ENCODE measurements around the gene TMEM87B.

TMEM87B gene

GRCh38 chr2:112153501-112153900 lies 98.4 kb downstream of the TMEM87B start:
- H3K27ac ChIP-seq (ENCODE audit: low read depth, low read length, poor library complexity, severe bottlenecking), result no peak overlapping the region
- no peaks in the 10 kb centered on the region for H3F3A ChIP-seq (ENCODE audit: insufficient read depth, low read length)
- TF ChIP-seq CTCF (IDR thresholded peaks at IDR 0.05; ENCODE audit: low read length), result no peak
- TF ChIP-seq EZH2 (IDR thresholded peaks at IDR 0.05; ENCODE audit: borderline replicate concordance, low read length), result no peak
- no peaks in the 10 kb centered on the region for H3K9me3 ChIP-seq (ENCODE audit: low read length)
- no peak overlapping the region for H3K4me2 ChIP-seq (ENCODE audit: low read length)
- no peaks in the 10 kb centered on the region for H3K9me2 ChIP-seq (ENCODE audit: low read depth, low read length)
- H3K9ac ChIP-seq (ENCODE audit: low read length), result no peak overlapping the region
- H3K4me3 ChIP-seq (ENCODE audit: low read depth, low read length, poor library complexity, severe bottlenecking), result no peak overlapping the region
- H4K20me1 ChIP-seq (ENCODE audit: insufficient read depth, low read length), result no peaks in the 10 kb centered on the region
- H2AFZ ChIP-seq (ENCODE audit: low read length), result no peak overlapping the region
- H3K79me2 ChIP-seq (ENCODE audit: insufficient read depth, low read length), result no peaks in the 10 kb centered on the region
- H3K27me3 ChIP-seq (ENCODE audit: insufficient read depth, low read length), result no peaks in the 10 kb centered on the region
- no peaks in the 10 kb centered on the region for H3K36me3 ChIP-seq (ENCODE audit: insufficient read depth, low read length)
- peaks cover 38% of the 10 kb centered on the region for H3K4me1 ChIP-seq (ENCODE audit: insufficient read depth, low read length, severe bottlenecking)

GRCh38 chr2:112154246-112155117 lies 99.4 kb downstream of the TMEM87B start:
- peaks cover 47% of the 10 kb centered on the region for H3K4me1 ChIP-seq (ENCODE audit: insufficient read depth, low read length, severe bottlenecking)
- H3K9me3 ChIP-seq (ENCODE audit: low read length), result no peaks in the 10 kb centered on the region
- H3K27ac ChIP-seq (ENCODE audit: low read depth, low read length, poor library complexity, severe bottlenecking), result peak overlapping the region; percentile 77
- H3K79me2 ChIP-seq (ENCODE audit: insufficient read depth, low read length), result no peaks in the 10 kb centered on the region
- no peak overlapping the region; the same call in 1 of the 2 replicates for H3K9ac ChIP-seq (ENCODE audit: low read length)
- no peaks in the 10 kb centered on the region for H3K36me3 ChIP-seq (ENCODE audit: insufficient read depth, low read length)
- H3F3A ChIP-seq (ENCODE audit: insufficient read depth, low read length), result no peaks in the 10 kb centered on the region
- no peak overlapping the region for H3K4me2 ChIP-seq (ENCODE audit: low read length)
- no peaks in the 10 kb centered on the region for H3K9me2 ChIP-seq (ENCODE audit: low read depth, low read length)
- no peaks in the 10 kb centered on the region for H3K27me3 ChIP-seq (ENCODE audit: insufficient read depth, low read length)
- TF ChIP-seq EZH2 (IDR thresholded peaks at IDR 0.05; ENCODE audit: borderline replicate concordance, low read length), result no peak
- no peak for TF ChIP-seq CTCF (IDR thresholded peaks at IDR 0.05; ENCODE audit: low read length)
- no peaks in the 10 kb centered on the region for H4K20me1 ChIP-seq (ENCODE audit: insufficient read depth, low read length)
- no peak overlapping the region for H3K4me3 ChIP-seq (ENCODE audit: low read depth, low read length, poor library complexity, severe bottlenecking)
- no peak overlapping the region for H2AFZ ChIP-seq (ENCODE audit: low read length)

GRCh38 chr2:112155331-112156151 lies 100.5 kb downstream of the TMEM87B start:
- H2AFZ ChIP-seq (ENCODE audit: low read length), result peak overlapping the region; percentile 36
- no peaks in the 10 kb centered on the region for H3K36me3 ChIP-seq (ENCODE audit: insufficient read depth, low read length)
- H3K4me2 ChIP-seq (ENCODE audit: low read length), result peak overlapping the region; percentile 49
- H3K79me2 ChIP-seq (ENCODE audit: insufficient read depth, low read length), result no peaks in the 10 kb centered on the region
- H3K4me3 ChIP-seq (ENCODE audit: low read depth, low read length, poor library complexity, severe bottlenecking), result peak overlapping the region; percentile 31
- peak overlapping the region; percentile 77 for H3K27ac ChIP-seq (ENCODE audit: low read depth, low read length, poor library complexity, severe bottlenecking)
- H3K27me3 ChIP-seq (ENCODE audit: insufficient read depth, low read length), result no peaks in the 10 kb centered on the region
- TF ChIP-seq CTCF (IDR thresholded peaks at IDR 0.05; ENCODE audit: low read length) (no peak), EZH2 (IDR thresholded peaks at IDR 0.05; ENCODE audit: borderline replicate concordance, low read length) (no peak)
- H3K9ac ChIP-seq (ENCODE audit: low read length), result peak overlapping the region; percentile 36; the same call in 1 of the 2 replicates
- no peaks in the 10 kb centered on the region for H4K20me1 ChIP-seq (ENCODE audit: insufficient read depth, low read length)
- H3K4me1 ChIP-seq (ENCODE audit: insufficient read depth, low read length, severe bottlenecking), result peaks cover 40% of the 10 kb centered on the region
- no peaks in the 10 kb centered on the region for H3K9me3 ChIP-seq (ENCODE audit: low read length)
- H3K9me2 ChIP-seq (ENCODE audit: low read depth, low read length), result no peaks in the 10 kb centered on the region
- H3F3A ChIP-seq (ENCODE audit: insufficient read depth, low read length), result no peaks in the 10 kb centered on the region
